GM12874 (cell line): Measurements from ENCODE around the gene RAB6B.

Experiments
- CTCF ChIP-seq: IDR thresholded peaks from 2 replicates; pipeline ENCODE4 v1.5.1; 2011; ENCODE audit warnings: low read depth, mild to moderate bottlenecking, control low read depth, low read length, moderate library complexity; ENCODE audit not compliant: insufficient read depth

The RAB6B gene

GRCh38 chr3:133928136-133928893, 32.6 kb upstream of the RAB6B start:
- no peak for TF ChIP-seq CTCF

- TF ChIP-seq CTCF, result peak; percentile 77
Observed at GRCh38 chr3:133927540-133928066, 31.9 kb upstream of the RAB6B start.

GRCh38 chr3:133926736-133927539, 31.3 kb upstream of the RAB6B start:
- TF ChIP-seq CTCF, result no peak

GRCh38 chr3:133925960-133926735, 30.5 kb upstream of the RAB6B start:
- no peak for TF ChIP-seq CTCF

DNA sequence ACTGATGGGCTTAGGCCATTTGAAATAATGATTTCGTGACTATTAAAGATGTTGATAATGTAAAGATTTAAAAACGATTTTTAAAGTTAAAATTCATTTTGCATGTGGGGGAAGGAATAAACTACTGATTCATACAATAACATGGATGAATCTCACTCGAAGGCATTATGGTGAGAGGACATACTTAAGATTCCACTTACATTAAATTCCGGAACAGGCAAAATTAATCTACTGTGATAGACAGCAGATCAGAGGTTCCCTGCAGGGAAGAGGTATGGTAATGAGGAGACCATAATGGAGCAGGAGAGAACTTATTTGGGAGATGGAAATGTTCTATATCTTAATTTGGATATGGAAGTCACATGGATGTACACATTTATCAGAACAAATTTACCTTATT, 28.4 kb upstream of the RAB6B start:
- TF ChIP-seq CTCF, result no peak

GRCh38 chr3:133921592-133921991, 25.9 kb upstream of the RAB6B start:
- no peak for TF ChIP-seq CTCF

DNA sequence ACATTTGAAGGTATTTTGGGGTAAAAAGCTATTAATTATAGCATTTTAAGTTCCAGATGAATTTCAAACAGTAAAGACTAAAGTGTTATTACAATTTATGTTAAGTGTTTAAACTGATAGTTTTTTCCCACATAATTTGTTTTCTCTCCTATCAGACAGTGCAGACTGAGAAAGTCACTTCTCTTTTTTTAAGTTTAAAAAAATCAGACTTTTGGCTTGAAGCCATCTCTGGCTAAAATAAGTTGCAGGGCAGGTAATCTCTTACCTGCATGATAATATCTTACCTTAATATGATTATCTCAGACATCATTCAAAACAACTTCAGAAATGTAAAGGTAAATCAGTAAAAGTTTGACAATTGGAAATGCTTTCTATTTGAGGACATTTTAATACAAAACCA, 21.5 kb upstream of the RAB6B start:
- no peak for TF ChIP-seq CTCF
